ENCODE data around the gene ARHGAP6.

DNA sequence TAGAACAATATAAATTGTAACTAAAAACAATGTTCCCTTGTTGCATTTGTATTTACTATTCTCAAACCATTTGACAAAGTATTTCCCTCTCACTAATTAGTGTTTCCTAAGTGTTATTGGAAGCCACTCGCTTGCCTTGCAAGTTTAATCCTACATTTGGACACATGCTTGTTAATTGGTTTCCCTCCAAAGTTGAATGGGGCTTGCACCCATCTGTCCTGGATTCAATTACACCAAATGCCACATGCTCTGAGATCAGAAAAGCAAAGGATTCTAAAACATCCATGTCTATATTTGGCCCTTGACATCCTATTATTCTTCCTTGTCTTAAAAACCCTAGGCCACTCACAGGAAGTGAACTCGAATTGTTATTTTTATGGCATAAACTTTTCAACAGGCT is 225.9 kb downstream of the ARHGAP6 start:
- TF ChIP-seq, protein P1, sequence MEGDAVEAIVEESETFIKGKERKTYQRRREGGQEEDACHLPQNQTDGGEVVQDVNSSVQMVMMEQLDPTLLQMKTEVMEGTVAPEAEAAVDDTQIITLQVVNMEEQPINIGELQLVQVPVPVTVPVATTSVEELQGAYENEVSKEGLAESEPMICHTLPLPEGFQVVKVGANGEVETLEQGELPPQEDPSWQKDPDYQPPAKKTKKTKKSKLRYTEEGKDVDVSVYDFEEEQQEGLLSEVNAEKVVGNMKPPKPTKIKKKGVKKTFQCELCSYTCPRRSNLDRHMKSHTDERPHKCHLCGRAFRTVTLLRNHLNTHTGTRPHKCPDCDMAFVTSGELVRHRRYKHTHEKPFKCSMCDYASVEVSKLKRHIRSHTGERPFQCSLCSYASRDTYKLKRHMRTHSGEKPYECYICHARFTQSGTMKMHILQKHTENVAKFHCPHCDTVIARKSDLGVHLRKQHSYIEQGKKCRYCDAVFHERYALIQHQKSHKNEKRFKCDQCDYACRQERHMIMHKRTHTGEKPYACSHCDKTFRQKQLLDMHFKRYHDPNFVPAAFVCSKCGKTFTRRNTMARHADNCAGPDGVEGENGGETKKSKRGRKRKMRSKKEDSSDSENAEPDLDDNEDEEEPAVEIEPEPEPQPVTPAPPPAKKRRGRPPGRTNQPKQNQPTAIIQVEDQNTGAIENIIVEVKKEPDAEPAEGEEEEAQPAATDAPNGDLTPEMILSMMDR (IDR thresholded peaks at IDR 0.05), result no peak
- no peak for TF ChIP-seq POLR2A (IDR thresholded peaks at IDR 0.05)
